Endothelial cell of umbilical vein (primary cell): ENCODE results near the gene CELSR2. TPM values are rescaled to one million over a fixed set of nuclear protein-coding genes. Genes with fewer than 3 reads are reported as not detected.

Experiments
- BruUV-seq: library from RNA; stranded (reverse); fragments of 400-500 nt; replicated peaks from 2 replicates; lab custom pipeline; 2021; lab: Mats Ljungman, UMichigan
- CTCF ChIA-PET: fragments of 300-600, 350-600 bp; sonication (Branson Sonifier 250); formaldehyde crosslinking; loops from one replicate; lab custom pipeline; 2021; ENCODE audit warnings: antibody characterized with exemption, inconsistent platforms; lab: Charles Lee
- POLR2A ChIA-PET: fragments of 300-600, 350-600 bp; sonication (Branson Sonifier 250); formaldehyde crosslinking; loops from one replicate; lab custom pipeline; 2021; ENCODE audit warnings: antibody characterized with exemption, inconsistent platforms; lab: Charles Lee
- DNase-seq: peaks from one replicate; pipeline ENCODE4 v3.0.0-alpha.2; 2011; ENCODE audit warnings: low read depth, low spot score
- FAIRE-seq: peaks from 2 replicates; lab custom pipeline; 2011; peaks lifted over from hg19 to GRCh38; lab: Jason Lieb, UNC
- H2AFZ ChIP-seq: 2 replicates; pipeline ENCODE4 v1.6.0; 2012; ENCODE audit warnings: low read depth, low read length, control low read depth, inconsistent platforms
- H3K27ac ChIP-seq: 2 replicates; pipeline ENCODE4 v1.5.1; 2011; ENCODE audit warnings: low read depth, mild to moderate bottlenecking, control low read depth, low read length, moderate library complexity; ENCODE audit not compliant: insufficient read depth
- H3K27me3 ChIP-seq, 2 experiments: 2 replicates each; pipeline versions ENCODE4 v1.6.0 to v1.6.1; 2011; ENCODE audit warnings: low read length in 2 of 2, mixed read lengths in 1 of 2; ENCODE audit not compliant: control insufficient read depth in 2 of 2, insufficient read depth in 2 of 2
- H3K36me3 ChIP-seq, 2 experiments: 2 replicates in 1 of 2; 3 replicates in 1 of 2; pipeline ENCODE4 v1.5.1; 2011; ENCODE audit warnings: low read length in 2 of 2, mild to moderate bottlenecking in 1 of 2, moderate library complexity in 1 of 2; ENCODE audit not compliant: control insufficient read depth in 2 of 2, insufficient read depth in 2 of 2; ENCODE audit errors: extremely low read depth in 1 of 2
- H3K4me1 ChIP-seq: 3 replicates; pipeline ENCODE4 v1.5.1; 2011; ENCODE audit warnings: mild to moderate bottlenecking, low read length; ENCODE audit not compliant: control insufficient read depth, insufficient read depth; ENCODE audit errors: extremely low read depth
- H3K4me2 ChIP-seq: 2 replicates; pipeline ENCODE4 v1.6.1; 2011; ENCODE audit warnings: low read length, control low read depth, mixed read lengths; ENCODE audit not compliant: insufficient read depth
- H3K4me3 ChIP-seq, 3 experiments: fragments of 200-600 bp in 1 of 3; sonication (generic), shearing (Covaris generic) in 1 of 3; replicated peaks in 1 of 3; 2 replicates each; pipeline ENCODE4 v1.5.1; 2011 to 2016; ENCODE audit warnings: control low read depth in 3 of 3, low read length in 3 of 3, mild to moderate bottlenecking in 2 of 3, inconsistent platforms in 1 of 3, low read depth in 1 of 3, moderate library complexity in 1 of 3; ENCODE audit not compliant: insufficient read depth in 1 of 3
- H3K79me2 ChIP-seq: 2 replicates; pipeline ENCODE4 v1.6.0; 2012; ENCODE audit warnings: low read length, inconsistent platforms; ENCODE audit not compliant: control insufficient read depth, insufficient read depth
- H3K9ac ChIP-seq: replicated peaks from 2 replicates; pipeline ENCODE3; 2011; ENCODE audit warnings: low read length, control low read depth; ENCODE audit not compliant: insufficient read depth; ENCODE audit errors: extremely low read depth
- H3K9me1 ChIP-seq: replicated peaks from 3 replicates; pipeline ENCODE4 v1.6.0; 2011; ENCODE audit warnings: mild to moderate bottlenecking, low read length; ENCODE audit not compliant: control insufficient read depth, insufficient read depth; ENCODE audit errors: extremely low read depth
- H3K9me3 ChIP-seq: replicated peaks from 2 replicates; pipeline ENCODE4 v1.5.1; 2012; ENCODE audit warnings: low read length, inconsistent platforms; ENCODE audit not compliant: control insufficient read depth, insufficient read depth
- H4K20me1 ChIP-seq: replicated peaks from 2 replicates; pipeline ENCODE3; 2011; ENCODE audit warnings: mild to moderate bottlenecking, low read length; ENCODE audit not compliant: control insufficient read depth, insufficient read depth; ENCODE audit errors: extremely low read depth
- CTCF ChIP-seq, 2 donors: IDR thresholded peaks; 1 replicate in 1 of 2; 2 replicates in 1 of 2; pipeline ENCODE4 v1.5.1; 2011; ENCODE audit warnings: low read length in 2 of 2, mild to moderate bottlenecking in 2 of 2, moderate library complexity in 2 of 2, control low read depth in 1 of 2, inconsistent platforms in 1 of 2, low read depth in 1 of 2; ENCODE audit not compliant: insufficient read depth in 1 of 2; ENCODE audit errors: extremely low read depth in 1 of 2
- EZH2 ChIP-seq: IDR thresholded peaks from 2 replicates; pipeline ENCODE4 v1.6.1; 2012; ENCODE audit warnings: borderline replicate concordance, low read depth, mild to moderate bottlenecking, moderate library complexity, low read length, inconsistent platforms; ENCODE audit not compliant: severe bottlenecking
- FOS ChIP-seq: IDR thresholded peaks from 2 replicates; pipeline ENCODE4 v1.6.1; 2011; ENCODE audit warnings: mild to moderate bottlenecking, low read length, moderate library complexity, borderline replicate concordance; ENCODE audit not compliant: insufficient read depth
- GATA2 ChIP-seq: IDR thresholded peaks from 2 replicates; pipeline ENCODE4 v1.7.0; 2011; ENCODE audit warnings: low read depth, mild to moderate bottlenecking, moderate library complexity, mixed read lengths, low read length; ENCODE audit not compliant: insufficient read length, insufficient read depth
- JUN ChIP-seq: IDR thresholded peaks from 2 replicates; pipeline ENCODE4 v1.6.1; 2011; ENCODE audit warnings: borderline replicate concordance, low read depth; ENCODE audit not compliant: insufficient read length, insufficient read depth
- MAX ChIP-seq: IDR thresholded peaks from 2 replicates; pipeline ENCODE4 v1.6.1; 2011; ENCODE audit not compliant: insufficient read depth, insufficient read length
- MYC ChIP-seq: IDR thresholded peaks from one replicate; pipeline ENCODE4 v1.6.1; 2011; ENCODE audit warnings: mild to moderate bottlenecking, low read depth, low read length
- POLR2A ChIP-seq: IDR thresholded peaks from 2 replicates; pipeline ENCODE4 v1.6.1; 2012; ENCODE audit warnings: low read depth, mild to moderate bottlenecking, control low read depth, low read length
- POLR2AphosphoS5 ChIP-seq: IDR thresholded peaks from 2 replicates; pipeline ENCODE4 v1.6.1; 2012; ENCODE audit warnings: low read depth, mild to moderate bottlenecking, control low read depth, low read length, moderate library complexity; ENCODE audit not compliant: insufficient read depth
- dilution Hi-C: fragments of 300-500 bp; cut with MboI; formaldehyde crosslinking; loops from one replicate; pipeline ENCODE4 v1.15.0; 2019; ENCODE audit warnings: low sequenced_read_pairs; ENCODE audit not compliant: extremely low pct_ligation_motif_present
- intact Hi-C: fragments of 100-400 bp; cut with micrococcal nuclease; formaldehyde crosslinking; loops from one replicate; pipeline ENCODE4 v1.10.0; 2022
- polyA plus RNA-seq, 4 experiments: library from polyadenylated mRNA; depleted of rRNA in 3 of 4; stranded (reverse) in 3 of 4; unstranded in 1 of 4; fragments of >200 nt; gene quantifications; 2 replicates each; pipeline versions ENCODE4 v1.2.1 to v1.2.3, GENCODE V29; 2011 to 2012; ENCODE audit warnings: missing spikeins in 1 of 4
- total RNA-seq: library from RNA; stranded (reverse); gene quantifications from 2 replicates; pipeline ENCODE4 v1.2.3, GENCODE V29; 2021

The CELSR2 gene
- total and polyA plus RNA-seq, 2 donors (not counting 3 experiments of a cell fraction or from before 2014, with no cell fraction given), result 0.90 to 1.4 TPM

- FAIRE-seq, result no peak
- ChIA-PET POLR2A (no interaction called here), CTCF (interaction anchor here (0.9 to 1.2 kb wide), 2 partner anchors 9 to 15 kb away, joined by 3 read pairs; partner anchors contain the start of gene PSRC1)
- Histone ChIP-seq H4K20me1 (no peaks in the 10 kb centered on the region), H3K4me2 (no peak overlapping the region), H3K79me2 (no peaks in the 10 kb centered on the region), H3K9me3 (no peaks in the 10 kb centered on the region), H3K9ac (no peak overlapping the region), H3K27ac (no peak overlapping the region), H3K4me1 (no peaks in the 10 kb centered on the region), H3K4me3 (no peak overlapping the region), H3K27me3 (peaks cover 6 to 8% of the 10 kb centered on the region in 2 experiments), H2AFZ (no peak overlapping the region), H3K36me3 (no peaks in the 10 kb centered on the region), H3K9me1 (no peaks in the 10 kb centered on the region)
- no TSS peak for BruUV-seq
- DNase-seq, result no peak
- no peak for TF ChIP-seq MYC
- TF ChIP-seq EZH2, result no peak
- no peak for TF ChIP-seq JUN
- no peak for TF ChIP-seq GATA2
- no peak for TF ChIP-seq FOS
- no peak for TF ChIP-seq MAX
- no peak for TF ChIP-seq POLR2AphosphoS5
- TF ChIP-seq CTCF (IDR thresholded peaks at IDR 0.05; ENCODE audit: extremely low read depth in 1 of 2, insufficient read depth in 1 of 2, low read depth in 1 of 2, low read length in 2 of 2), result no peak
- no peak for TF ChIP-seq POLR2A
- dilution Hi-C loops, result no loop called here
- intact Hi-C loops, result no loop called here
Observed at GRCh38 chr1:109292364-109292763, 43.0 kb downstream of the CELSR2 start.
